ENCODE results near the gene TTC24. TPM values are rescaled to one million over a fixed set of nuclear protein-coding genes. Genes with fewer than 3 reads are reported as not detected.
"Not testable (repeated sequence)": the region's sequence is repeated elsewhere in the genome, so short reads cannot be mapped to it uniquely, and the experiment has no call there.

Gene TTC24
- total and polyA plus RNA-seq, 3 experiments from 2014 or later = 2.3 to 7.4 (median 7.3) TPM

- Histone ChIP-seq H3K4me3 (ENCODE audit: low read length) (no peak overlapping the region), H3K36me3 (ENCODE audit: insufficient read depth, low read length) (no peaks in the 10 kb centered on the region), H3K27me3 (ENCODE audit: insufficient read depth, low read length, poor library complexity, severe bottlenecking) (no peaks in the 10 kb centered on the region), H3K27ac (ENCODE audit: low read depth, low read length) (no peak overlapping the region), H3K9me3 (ENCODE audit: low read length) (no peaks in the 10 kb centered on the region), H3K4me1 (ENCODE audit: insufficient read depth, low read length) (peaks cover 30% of the 10 kb centered on the region)
- H3K4me1 Mint-ChIP-seq = peaks cover 27 to 38% (median 33%) of the 10 kb centered on the region in 3 donors
- H3K9me3 Mint-ChIP-seq = no peaks in the 10 kb centered on the region
- peaks cover 0 to 17% (median 1%) of the 10 kb centered on the region in 3 donors for H3K36me3 Mint-ChIP-seq
- H3K4me3 Mint-ChIP-seq = peak overlapping the region in 6 of 7 donors; percentile 47 to 96 (median 78)
- DNase-seq = peak; percentile 62 to 78 (median 65)
- H3K27me3 Mint-ChIP-seq = peaks cover 0 to 1% of the 10 kb centered on the region in 2 donors
- peak overlapping the region in 6 of 8 donors; percentile 55 to 89 (median 77) for H3K27ac Mint-ChIP-seq
- ChIA-PET POLR2A (no interaction called here), CTCF (interaction anchor here (1.2 to 1.9 kb wide), 4 partner anchors 24 to 84 kb away, joined by 3 to 9 read pairs (median 4); no protein-coding TSS in a partner anchor)
Observed at GRCh38 chr1:156583821-156584622, 4.5 kb downstream of the TTC24 start.

- Mint-ChIP-seq H3K27me3 (peaks cover 0 to 1% of the 10 kb centered on the region in 2 donors), H3K27ac (no peak overlapping the region), H3K36me3 (peaks cover 0 to 17% (median 1%) of the 10 kb centered on the region in 3 donors), H3K4me3 (peak overlapping the region in 1 of 7 donors; percentile 46), H3K9me3 (no peaks in the 10 kb centered on the region), H3K4me1 (peaks cover 27 to 38% (median 33%) of the 10 kb centered on the region in 3 donors)
- no peaks in the 10 kb centered on the region for H3K27me3 ChIP-seq (ENCODE audit: insufficient read depth, low read length, poor library complexity, severe bottlenecking)
- ChIA-PET CTCF (interaction anchor here (1.1 to 1.9 kb wide), 8 partner anchors 21 to 199 kb away, joined by 3 to 11 read pairs (median 4); no protein-coding TSS in a partner anchor), POLR2A (no interaction called here)
- H3K27ac ChIP-seq (ENCODE audit: low read depth, low read length) = no peak overlapping the region
- peaks cover 30% of the 10 kb centered on the region for H3K4me1 ChIP-seq (ENCODE audit: insufficient read depth, low read length)
- no peak overlapping the region for H3K4me3 ChIP-seq (ENCODE audit: low read length)
- H3K9me3 ChIP-seq (ENCODE audit: low read length) = no peaks in the 10 kb centered on the region
- H3K36me3 ChIP-seq (ENCODE audit: insufficient read depth, low read length) = no peaks in the 10 kb centered on the region
- no peak for DNase-seq
Observed at GRCh38 chr1:156584813-156585212, 5.3 kb downstream of the TTC24 start.

- no peak for DNase-seq
- Histone ChIP-seq H3K36me3 (ENCODE audit: insufficient read depth, low read length) (no peaks in the 10 kb centered on the region), H3K27ac (ENCODE audit: low read depth, low read length) (no peak overlapping the region), H3K9me3 (ENCODE audit: low read length) (no peaks in the 10 kb centered on the region), H3K27me3 (ENCODE audit: insufficient read depth, low read length, poor library complexity, severe bottlenecking) (no peaks in the 10 kb centered on the region), H3K4me3 (ENCODE audit: low read length) (no peak overlapping the region), H3K4me1 (ENCODE audit: insufficient read depth, low read length) (peaks cover 37% of the 10 kb centered on the region)
- Mint-ChIP-seq H3K36me3 (peaks cover 0 to 19% (median 1%) of the 10 kb centered on the region in 3 donors), H3K9me3 (no peaks in the 10 kb centered on the region), H3K27me3 (peaks cover 0 to 1% of the 10 kb centered on the region in 2 donors), H3K27ac (peak overlapping the region in 1 of 8 donors; percentile 76), H3K4me1 (peaks cover 28 to 42% (median 34%) of the 10 kb centered on the region in 3 donors), H3K4me3 (peak overlapping the region in 1 of 7 donors; percentile 46)
- ChIA-PET POLR2A (interaction anchor here (1.2 kb wide), 1 partner anchor 91 kb away, joined by 3 read pairs; no protein-coding TSS in a partner anchor), CTCF (interaction anchor here (1.0 to 1.9 kb wide), 3 partner anchors 14 to 200 kb away, joined by 3 to 11 read pairs (median 4); no protein-coding TSS in a partner anchor)
Observed at GRCh38 chr1:156586323-156586722, 6.8 kb downstream of the TTC24 start.

- Histone ChIP-seq H3K27me3 (ENCODE audit: insufficient read depth, low read length, poor library complexity, severe bottlenecking) (no peaks in the 10 kb centered on the region), H3K4me1 (ENCODE audit: insufficient read depth, low read length) (peaks cover 32% of the 10 kb centered on the region), H3K27ac (ENCODE audit: low read depth, low read length) (no peak overlapping the region), H3K36me3 (ENCODE audit: insufficient read depth, low read length) (no peaks in the 10 kb centered on the region), H3K4me3 (ENCODE audit: low read length) (no peak overlapping the region), H3K9me3 (ENCODE audit: low read length) (no peaks in the 10 kb centered on the region)
- Mint-ChIP-seq H3K9me3 (no peaks in the 10 kb centered on the region), H3K4me3 (no peak overlapping the region), H3K27ac (peak overlapping the region in 1 of 8 donors; percentile 37), H3K27me3 (peaks cover 0 to 1% of the 10 kb centered on the region in 2 donors), H3K36me3 (peaks cover 0 to 18% (median 0%) of the 10 kb centered on the region in 3 donors), H3K4me1 (peaks cover 28 to 40% (median 31%) of the 10 kb centered on the region in 3 donors)
- ChIA-PET POLR2A (interaction anchor here (1.2 kb wide), 1 partner anchor 92 kb away, joined by 3 read pairs; no protein-coding TSS in a partner anchor), CTCF (interaction anchor here (0.7 kb wide), 1 partner anchor 106 kb away, joined by 3 read pairs; no protein-coding TSS in a partner anchor)
- DNase-seq = no peak
Observed at GRCh38 chr1:156586892-156587477, 7.5 kb downstream of the TTC24 start.

GRCh38 chr1:156587927-156588326 lies 8.4 kb downstream of the TTC24 start:
- H3K9me3 Mint-ChIP-seq; DNase-seq; H3K27ac Mint-ChIP-seq; H3K4me3 Mint-ChIP-seq; POLR2A ChIA-PET; H3K36me3 ChIP-seq (ENCODE audit: insufficient read depth, low read length); CTCF ChIA-PET; H3K27ac ChIP-seq (ENCODE audit: low read depth, low read length); H3K27me3 ChIP-seq (ENCODE audit: insufficient read depth, low read length, poor library complexity, severe bottlenecking); H3K27me3 Mint-ChIP-seq; H3K9me3 ChIP-seq (ENCODE audit: low read length); H3K4me3 ChIP-seq (ENCODE audit: low read length): not testable (repeated sequence)
- H3K4me1 ChIP-seq (ENCODE audit: insufficient read depth, low read length) = peaks cover 32% of the 10 kb centered on the region
- Mint-ChIP-seq H3K4me1 (peaks cover 26 to 39% (median 31%) of the 10 kb centered on the region in 3 donors), H3K36me3 (peaks cover 0 to 20% (median 0%) of the 10 kb centered on the region in 3 donors)

GRCh38 chr1:156589546-156589945 lies 10.0 kb downstream of the TTC24 start:
- Histone ChIP-seq H3K27me3 (ENCODE audit: insufficient read depth, low read length, poor library complexity, severe bottlenecking) (no peaks in the 10 kb centered on the region), H3K36me3 (ENCODE audit: insufficient read depth, low read length) (no peaks in the 10 kb centered on the region), H3K9me3 (ENCODE audit: low read length) (no peaks in the 10 kb centered on the region), H3K27ac (ENCODE audit: low read depth, low read length) (no peak overlapping the region), H3K4me1 (ENCODE audit: insufficient read depth, low read length) (peaks cover 20% of the 10 kb centered on the region), H3K4me3 (ENCODE audit: low read length) (no peak overlapping the region)
- Mint-ChIP-seq H3K36me3 (peaks cover 0 to 28% (median 0%) of the 10 kb centered on the region in 3 donors), H3K27ac (no peak overlapping the region), H3K4me3 (no peak overlapping the region), H3K27me3 (no peaks in the 10 kb centered on the region), H3K4me1 (peaks cover 18 to 25% (median 19%) of the 10 kb centered on the region in 3 donors), H3K9me3 (no peaks in the 10 kb centered on the region)
- ChIA-PET CTCF (interaction anchor here (1.3 kb wide), 1 partner anchor 109 kb away, joined by 5 read pairs; no protein-coding TSS in a partner anchor), POLR2A (interaction anchor here (0.6 kb wide), 1 partner anchor 17 kb away, joined by 10 read pairs; no protein-coding TSS in a partner anchor)
- no peak for DNase-seq

- Mint-ChIP-seq H3K36me3 (peaks cover 0 to 32% (median 6%) of the 10 kb centered on the region in 3 donors), H3K4me3 (peak overlapping the region; percentile 89 to 94 (median 91)), H3K27me3 (no peaks in the 10 kb centered on the region), H3K9me3 (no peaks in the 10 kb centered on the region), H3K4me1 (peaks cover 21 to 24% (median 22%) of the 10 kb centered on the region in 3 donors), H3K27ac (peak overlapping the region in 7 of 8 donors; percentile 90 to 98 (median 96))
- H3K4me1 ChIP-seq (ENCODE audit: insufficient read depth, low read length) = peaks cover 20% of the 10 kb centered on the region
- no peaks in the 10 kb centered on the region for H3K36me3 ChIP-seq (ENCODE audit: insufficient read depth, low read length)
- no peak for DNase-seq
- no peaks in the 10 kb centered on the region for H3K9me3 ChIP-seq (ENCODE audit: low read length)
- H3K27me3 ChIP-seq (ENCODE audit: insufficient read depth, low read length, poor library complexity, severe bottlenecking) = no peaks in the 10 kb centered on the region
- ChIA-PET POLR2A (interaction anchor here (1.1 to 2.1 kb wide), 9 partner anchors 9 to 133 kb away, joined by 3 to 10 read pairs (median 5); partner anchors contain the start of gene MEF2D), CTCF (interaction anchor here (0.7 to 3.9 kb wide), 12 partner anchors 9 to 205 kb away, joined by 3 to 22 read pairs (median 4); partner anchors contain the start of genes GPATCH4 and MEF2D)
- peak overlapping the region; percentile 66 for H3K4me3 ChIP-seq (ENCODE audit: low read length)
- H3K27ac ChIP-seq (ENCODE audit: low read depth, low read length) = peak overlapping the region; percentile 39
Observed at GRCh38 chr1:156590326-156591180, 11.0 kb downstream of the TTC24 start.

All from CD8-positive, alpha-beta memory T cell (primary cell).